ENCODE measurements around the gene DLX5.

DNA sequence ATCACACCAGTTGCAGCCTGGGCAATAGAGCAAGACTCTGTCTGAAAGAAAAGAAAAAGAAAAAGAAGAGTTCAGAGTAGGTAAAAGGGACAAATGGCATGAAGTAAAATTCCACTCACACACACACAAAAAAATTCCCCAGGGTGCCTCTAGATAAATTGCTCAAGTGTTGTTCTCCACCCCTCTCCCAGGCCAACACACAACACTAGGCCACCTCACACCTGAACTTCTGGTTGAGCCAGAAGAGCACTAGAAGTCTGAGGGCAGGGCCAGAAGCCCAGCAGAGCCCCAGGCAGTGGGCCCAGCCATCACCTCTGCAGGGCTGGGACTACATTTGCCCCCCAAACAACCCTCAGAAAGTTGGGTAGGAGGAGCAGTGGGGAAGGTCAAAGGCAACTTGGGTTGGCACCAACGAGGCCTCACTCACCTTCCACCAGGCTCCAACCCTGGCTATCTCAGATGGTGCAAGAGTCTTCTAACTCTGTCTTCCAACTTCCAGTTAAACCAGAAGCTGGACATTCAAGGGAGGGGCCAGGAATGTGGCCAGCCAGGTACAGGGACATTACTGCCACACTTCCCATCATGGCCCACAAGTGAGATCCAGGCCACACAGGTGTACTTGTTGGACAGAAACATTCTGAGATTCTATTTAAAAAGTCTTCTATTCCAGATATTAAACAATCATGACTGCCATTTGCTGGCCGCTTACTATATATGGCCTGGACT is 44.9 kb downstream of the DLX5 start:
- TF ChIP-seq, protein P1, sequence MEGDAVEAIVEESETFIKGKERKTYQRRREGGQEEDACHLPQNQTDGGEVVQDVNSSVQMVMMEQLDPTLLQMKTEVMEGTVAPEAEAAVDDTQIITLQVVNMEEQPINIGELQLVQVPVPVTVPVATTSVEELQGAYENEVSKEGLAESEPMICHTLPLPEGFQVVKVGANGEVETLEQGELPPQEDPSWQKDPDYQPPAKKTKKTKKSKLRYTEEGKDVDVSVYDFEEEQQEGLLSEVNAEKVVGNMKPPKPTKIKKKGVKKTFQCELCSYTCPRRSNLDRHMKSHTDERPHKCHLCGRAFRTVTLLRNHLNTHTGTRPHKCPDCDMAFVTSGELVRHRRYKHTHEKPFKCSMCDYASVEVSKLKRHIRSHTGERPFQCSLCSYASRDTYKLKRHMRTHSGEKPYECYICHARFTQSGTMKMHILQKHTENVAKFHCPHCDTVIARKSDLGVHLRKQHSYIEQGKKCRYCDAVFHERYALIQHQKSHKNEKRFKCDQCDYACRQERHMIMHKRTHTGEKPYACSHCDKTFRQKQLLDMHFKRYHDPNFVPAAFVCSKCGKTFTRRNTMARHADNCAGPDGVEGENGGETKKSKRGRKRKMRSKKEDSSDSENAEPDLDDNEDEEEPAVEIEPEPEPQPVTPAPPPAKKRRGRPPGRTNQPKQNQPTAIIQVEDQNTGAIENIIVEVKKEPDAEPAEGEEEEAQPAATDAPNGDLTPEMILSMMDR (conservative IDR thresholded peaks at IDR 0.05 in 1 of 2, IDR thresholded peaks at IDR 0.05 in 1 of 2; ENCODE audit: low read depth in 1 of 2, low read length in 2 of 2) = no peak
- TF ChIP-seq EZH2 (IDR thresholded peaks at IDR 0.05; ENCODE audit: low read length, missing control alignments) = no peak
